Transverse colon (tissue), 4 donors: ENCODE data around the gene PPARA. TPM values are rescaled to one million over a fixed set of nuclear protein-coding genes. Genes with fewer than 3 reads are reported as not detected.

Experiments used
- DNase-seq: peaks from one replicate; pipeline ENCODE4 v3.0.0-alpha.2; 2019
- H3K27ac ChIP-seq, 4 donors: fragments of 200-600 bp; sonication (generic); 2 replicates each; pipeline ENCODE4 v1.5.1; 2016 to 2018; ENCODE audit warnings: inconsistent platforms in 4 of 4
- H3K27me3 ChIP-seq: fragments of 200-600 bp; sonication (generic); 2 replicates; pipeline ENCODE4 v1.5.1; 2017; ENCODE audit warnings: inconsistent platforms
- H3K36me3 ChIP-seq, 4 donors: fragments of 200-600 bp; sonication (generic); 2 replicates each; pipeline ENCODE4 v1.5.1; 2017 to 2019; ENCODE audit warnings: inconsistent platforms in 4 of 4
- H3K4me1 ChIP-seq, 4 donors: fragments of 200-600 bp; sonication (generic); 2 replicates each; pipeline ENCODE4 v1.5.1; 2017 to 2020; ENCODE audit warnings: inconsistent platforms in 4 of 4
- H3K4me3 ChIP-seq, 4 donors: fragments of 200-600 bp; sonication (generic); 1 replicate in 1 of 4; 2 replicates in 3 of 4; pipeline versions ENCODE4 v1.5.1 to v1.6.1; 2017 to 2019; ENCODE audit warnings: inconsistent platforms in 4 of 4
- H3K9me3 ChIP-seq, 2 donors: fragments of 200-600 bp; sonication (generic); 2 replicates each; pipeline ENCODE4 v1.5.1; 2017 to 2019; ENCODE audit warnings: inconsistent platforms in 2 of 2
- CTCF ChIP-seq, 5 experiments: fragments of 200-600 bp in 3 of 5; fragments of 450-650 bp in 2 of 5; sonication (generic) in 3 of 5; IDR thresholded peaks; 1 replicate in 2 of 5; 2 replicates in 3 of 5; pipeline ENCODE4 v1.5.1; 2016 to 2017; ENCODE audit warnings: antibody characterized with exemption in 5 of 5, inconsistent platforms in 3 of 5, mild to moderate bottlenecking in 2 of 5, moderate library complexity in 1 of 5
- EP300 ChIP-seq: sonication (generic); formaldehyde crosslinking; IDR thresholded peaks from one replicate; pipeline ENCODE4 v1.6.1; 2017; ENCODE audit warnings: antibody characterized with exemption, low read depth
- POLR2A ChIP-seq: fragments of 450-650 bp; IDR thresholded peaks from one replicate; pipeline ENCODE4 v1.6.1; 2016; ENCODE audit warnings: antibody characterized with exemption, mild to moderate bottlenecking, moderate library complexity
- POLR2AphosphoS5 ChIP-seq, 3 donors: sonication (generic); formaldehyde crosslinking; IDR thresholded peaks; one replicate each; pipeline ENCODE4 v1.6.1; 2016; ENCODE audit warnings: antibody characterized with exemption in 3 of 3
- WGBS, 2 donors: methylation state at CpG; one replicate each; pipeline ENCODE4 v1.1.5; 2018; ENCODE audit warnings: low coverage in 1 of 2; 5-methylcytosine and 5-hydroxymethylcytosine counted together
- in situ Hi-C, 4 donors: fragments of 200-750 bp; cut with MboI; loops; one replicate each; pipeline versions ENCODE4 v1.15.0 to v1.15.1; 2017; ENCODE audit warnings: low sequenced_read_pairs in 3 of 4, low pct_ligation_motif_present in 1 of 4, low pct_unique_long_range_greater_than_20kb in 1 of 4
- intact Hi-C: fragments of 100-400 bp; cut with DNase I; formaldehyde crosslinking; loops from one replicate; pipeline ENCODE4 v1.15.1; 2023; ENCODE audit warnings: low total_unique reads
- total RNA-seq, 4 donors: library from RNA; depleted of rRNA; stranded (reverse); fragments of >200 nt; gene quantifications; one replicate each; pipeline ENCODE4 v1.1.0, GENCODE V29; 2016

Gene PPARA
- total RNA-seq, 4 donors from 2014 or later, result 52.0 to 88.1 (median 74.7) TPM

GRCh38 chr22:46162285-46162684, 12.0 kb downstream of the PPARA start:
- no peak overlapping the region for H3K4me3 ChIP-seq
- H3K27ac ChIP-seq, result peak overlapping the region in 1 of 4 donors; percentile 34
- in situ Hi-C loops, result no loop called here

GRCh38 chr22:46162771-46163556, 12.6 kb downstream of the PPARA start:
- intact Hi-C loops, result loop anchor here (10.0 kb wide), 1 partner anchor 52 kb away; no protein-coding TSS in a partner anchor
- no peaks in the 10 kb centered on the region for H3K9me3 ChIP-seq
- in situ Hi-C loops, result no loop called here
- peaks cover 0 to 6% (median 2%) of the 10 kb centered on the region in 4 donors for H3K36me3 ChIP-seq
- H3K4me3 ChIP-seq, result no peak overlapping the region
- H3K27me3 ChIP-seq, result no peaks in the 10 kb centered on the region
- DNase-seq, result no peak
- H3K4me1 ChIP-seq, result peaks cover 0 to 8% (median 6%) of the 10 kb centered on the region in 4 donors
- 57 to 74% methylated on average over 7 to 17 of the region's 17 CpGs for WGBS, 2 donors
- H3K27ac ChIP-seq, result peak overlapping the region in 1 of 4 donors; percentile 34
- TF ChIP-seq POLR2AphosphoS5 (IDR thresholded peaks at IDR 0.05), result no peak
- no peak for TF ChIP-seq POLR2A
- TF ChIP-seq EP300, result no peak
- TF ChIP-seq CTCF (IDR thresholded peaks at IDR 0.05), result no peak

More at GRCh38 chr22:46162285-46162684, 12.0 kb downstream of the PPARA start:
- DNase-seq, result no peak
- H3K9me3 ChIP-seq, result no peaks in the 10 kb centered on the region
- H3K36me3 ChIP-seq, result peaks cover 0 to 6% (median 2%) of the 10 kb centered on the region in 4 donors
- peaks cover 0 to 8% (median 4%) of the 10 kb centered on the region in 4 donors for H3K4me1 ChIP-seq
- intact Hi-C loops, result loop anchor here (10.0 kb wide), 1 partner anchor 53 kb away; no protein-coding TSS in a partner anchor
- no peak for TF ChIP-seq POLR2A
- TF ChIP-seq CTCF (IDR thresholded peaks at IDR 0.05), result no peak
- 72% methylated on average over 10 of the region's 10 CpGs; no CpG with 5 or more reads in 1 of the 2 donors for WGBS, 2 donors
- no peaks in the 10 kb centered on the region for H3K27me3 ChIP-seq

- peaks cover 0 to 8% (median 6%) of the 10 kb centered on the region in 4 donors for H3K4me1 ChIP-seq
- DNase-seq, result no peak
- intact Hi-C loops (loop anchor here (10.0 kb wide), 1 partner anchor 51 kb away; no protein-coding TSS in a partner anchor), in situ Hi-C loops (no loop called here)
- H3K4me3 ChIP-seq, result no peak overlapping the region
- no peaks in the 10 kb centered on the region for H3K27me3 ChIP-seq
- H3K9me3 ChIP-seq, result no peaks in the 10 kb centered on the region
- TF ChIP-seq POLR2AphosphoS5 (IDR thresholded peaks at IDR 0.05) (no peak), CTCF (IDR thresholded peaks at IDR 0.05) (no peak), POLR2A (no peak)
- H3K27ac ChIP-seq, result no peak overlapping the region
- WGBS, 2 donors, result 77% methylated on average over 11 of the region's 11 CpGs; no CpG with 5 or more reads in 1 of the 2 donors
- peaks cover 0 to 6% (median 2%) of the 10 kb centered on the region in 4 donors for H3K36me3 ChIP-seq
These were observed 13.2 kb downstream of the PPARA start for GRCh38 chr22:46163557-46163888.

GRCh38 chr22:46165977-46166376, 15.7 kb downstream of the PPARA start:
- WGBS, 2 donors, result 80 to 91% methylated on average over 1 to 3 of the region's 3 CpGs
- no peak for DNase-seq
- intact Hi-C loops (loop anchor here (10.0 kb wide), 1 partner anchor 49 kb away; no protein-coding TSS in a partner anchor), in situ Hi-C loops (no loop called here)
- H3K9me3 ChIP-seq, result no peaks in the 10 kb centered on the region
- TF ChIP-seq POLR2AphosphoS5 (IDR thresholded peaks at IDR 0.05) (no peak), POLR2A (no peak), EP300 (no peak), CTCF (IDR thresholded peaks at IDR 0.05) (no peak)
- H3K27ac ChIP-seq, result no peak overlapping the region
- no peaks in the 10 kb centered on the region for H3K27me3 ChIP-seq
- peaks cover 0 to 6% (median under 1%) of the 10 kb centered on the region in 4 donors for H3K36me3 ChIP-seq
- no peak overlapping the region for H3K4me3 ChIP-seq
- peaks cover 0 to 23% (median 11%) of the 10 kb centered on the region in 4 donors for H3K4me1 ChIP-seq
